HTERT RPE-1 (cell line): ENCODE measurements around the gene SPDEF.

Experiments used
- in situ Hi-C: fragments of 300-500 bp; cut with MboI; formaldehyde crosslinking; loops from 4 replicates; pipeline ENCODE4 v1.14.3; 2020; ENCODE audit warnings: low sequenced_read_pairs

SPDEF gene

DNA sequence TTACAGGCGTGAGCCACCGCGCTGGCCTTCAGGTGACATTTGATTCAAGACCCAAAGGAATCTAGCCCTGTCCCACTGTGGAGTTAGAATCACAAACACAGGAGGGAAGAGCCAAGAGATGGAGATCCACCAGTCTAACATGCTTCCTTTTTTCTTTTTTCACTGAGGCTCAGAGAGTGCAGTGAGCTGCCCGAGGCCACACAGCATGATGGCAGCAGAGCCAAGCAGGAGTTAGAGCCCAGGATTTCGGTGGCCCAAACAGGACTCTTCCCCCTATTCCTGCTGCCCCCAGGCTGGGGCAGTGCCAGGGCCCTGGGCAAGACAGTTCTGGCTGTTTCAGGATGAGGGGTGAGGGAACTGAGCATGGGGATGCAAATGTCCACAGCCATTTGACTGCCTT is 8.1 kb upstream of the SPDEF start:
- in situ Hi-C loops, result no loop called here

DNA sequence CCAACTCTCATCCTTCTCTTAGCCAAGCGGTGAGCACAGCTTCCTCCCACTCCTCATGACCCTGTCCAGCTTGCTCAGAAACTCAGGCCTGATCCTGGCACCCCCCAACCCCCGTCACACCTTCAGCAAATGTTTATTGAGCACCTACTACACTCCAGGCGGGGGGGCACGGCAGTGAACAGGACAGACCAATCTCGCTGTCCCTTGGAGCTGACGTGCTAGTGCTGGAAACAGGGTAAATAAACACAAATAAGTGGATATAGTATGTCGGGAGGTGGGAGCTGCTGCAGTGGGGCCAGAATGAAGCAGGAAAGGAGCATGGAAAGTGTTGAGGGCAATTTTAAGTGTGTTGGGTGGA is 7.4 kb upstream of the SPDEF start:
- in situ Hi-C loops, result no loop called here

DNA sequence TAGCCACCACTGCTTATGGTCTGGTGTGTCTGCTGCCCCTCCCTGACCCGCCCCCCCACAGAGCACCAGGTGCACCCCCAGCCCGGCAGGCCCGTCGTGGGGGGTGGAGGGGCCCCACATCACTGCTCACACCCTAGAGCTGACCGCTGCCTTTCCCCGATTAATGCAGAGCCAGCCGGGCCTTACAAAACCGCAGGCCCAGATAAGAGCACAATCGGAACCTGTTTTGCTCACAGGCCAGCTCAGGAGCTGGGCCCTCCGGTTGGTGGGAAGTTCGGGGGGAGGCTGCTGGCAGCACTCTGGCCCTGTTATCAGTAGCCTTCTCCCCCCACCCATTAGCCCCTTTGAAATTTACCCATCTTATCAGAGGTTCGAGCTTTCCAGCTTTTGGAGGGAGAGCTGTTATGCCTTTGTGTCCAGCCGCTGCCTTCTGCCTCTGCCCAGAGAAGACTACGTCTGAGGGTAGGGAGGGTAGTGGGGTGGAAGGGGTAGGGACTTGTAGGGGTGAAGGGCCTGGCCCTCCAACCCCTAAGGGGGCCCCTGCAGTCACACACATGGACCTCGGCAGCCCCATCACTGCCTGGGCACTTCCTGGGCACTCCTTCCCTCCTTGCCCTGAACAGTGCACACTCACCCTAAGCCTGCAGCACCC is 6.9 kb upstream of the SPDEF start:
- in situ Hi-C loops, result no loop called here

DNA sequence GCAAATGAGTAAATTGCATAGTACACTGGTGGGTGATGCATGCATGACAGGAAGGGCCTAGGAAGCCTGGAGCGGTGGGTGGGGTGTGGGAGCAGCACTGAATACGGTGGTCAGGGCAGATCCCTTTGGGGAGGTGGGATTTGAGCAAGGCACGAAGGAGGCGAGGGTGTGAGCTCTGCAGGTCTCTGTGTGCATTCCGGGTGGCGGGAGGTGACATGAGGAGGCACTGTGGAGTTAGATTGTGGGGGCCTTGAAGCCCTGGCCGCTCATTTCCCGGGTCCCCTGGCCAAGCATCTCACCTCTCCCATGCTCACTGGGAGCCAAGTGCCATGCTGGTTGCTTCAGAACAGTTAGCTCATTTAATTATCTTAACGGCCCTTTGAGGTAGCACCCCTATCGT is 6.2 kb upstream of the SPDEF start:
- in situ Hi-C loops, result no loop called here

DNA sequence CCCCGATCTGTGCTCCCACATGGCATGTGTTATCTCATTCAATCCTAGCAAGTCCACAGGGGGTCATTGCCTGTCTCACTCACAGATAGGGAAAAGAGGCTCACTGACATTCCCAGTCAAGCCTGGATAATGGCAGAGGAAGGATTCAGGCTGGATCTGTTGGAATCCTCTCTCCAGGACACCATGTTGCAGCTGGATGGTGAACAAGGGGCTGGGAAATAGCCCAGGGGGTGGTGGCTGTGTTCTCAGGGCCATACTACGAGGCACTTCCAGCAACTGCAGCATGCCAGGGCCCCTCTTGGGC is 5.0 kb upstream of the SPDEF start:
- in situ Hi-C loops, result no loop called here

DNA sequence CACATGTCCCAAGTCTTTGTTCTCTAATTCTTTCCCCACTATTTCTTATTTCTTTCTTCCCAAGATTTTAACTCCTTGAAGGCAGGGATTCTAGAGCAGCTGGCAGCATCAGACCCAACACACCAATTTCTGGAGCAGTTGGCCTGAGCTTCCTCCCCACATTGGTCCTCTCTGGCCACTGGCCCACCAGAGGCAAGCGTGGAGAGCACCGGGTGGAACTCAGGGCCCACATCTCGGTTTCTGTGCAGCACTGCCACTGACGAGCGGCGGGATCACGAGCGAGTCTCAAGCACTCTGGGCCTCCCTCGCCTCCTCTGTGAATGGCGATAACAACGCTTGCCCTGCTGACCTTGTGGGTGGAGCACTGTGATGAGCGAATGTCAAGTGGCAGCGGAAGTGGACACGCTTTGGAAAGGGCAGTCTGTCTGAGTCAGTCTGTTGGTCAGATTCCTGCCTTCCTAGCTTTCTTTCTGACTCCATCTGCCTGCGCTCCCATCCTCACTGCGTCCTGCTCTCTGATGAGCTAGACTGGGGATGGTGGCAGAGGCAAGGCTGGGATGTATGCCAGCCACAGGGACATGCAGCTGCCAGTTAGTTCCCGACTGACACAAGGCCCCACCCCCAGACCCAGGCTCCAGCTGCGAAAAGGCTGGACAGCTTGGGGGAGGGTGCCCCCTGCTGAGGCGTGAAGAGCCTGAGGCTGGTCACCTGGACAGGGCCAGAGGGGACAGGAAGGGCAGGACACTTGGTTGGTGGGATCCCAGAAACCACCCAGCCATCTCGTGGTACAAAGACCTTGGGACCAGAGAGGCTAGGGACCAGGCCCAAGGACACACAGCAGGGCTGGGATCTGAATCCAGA is 4.5 kb upstream of the SPDEF start:
- in situ Hi-C loops, result no loop called here

DNA sequence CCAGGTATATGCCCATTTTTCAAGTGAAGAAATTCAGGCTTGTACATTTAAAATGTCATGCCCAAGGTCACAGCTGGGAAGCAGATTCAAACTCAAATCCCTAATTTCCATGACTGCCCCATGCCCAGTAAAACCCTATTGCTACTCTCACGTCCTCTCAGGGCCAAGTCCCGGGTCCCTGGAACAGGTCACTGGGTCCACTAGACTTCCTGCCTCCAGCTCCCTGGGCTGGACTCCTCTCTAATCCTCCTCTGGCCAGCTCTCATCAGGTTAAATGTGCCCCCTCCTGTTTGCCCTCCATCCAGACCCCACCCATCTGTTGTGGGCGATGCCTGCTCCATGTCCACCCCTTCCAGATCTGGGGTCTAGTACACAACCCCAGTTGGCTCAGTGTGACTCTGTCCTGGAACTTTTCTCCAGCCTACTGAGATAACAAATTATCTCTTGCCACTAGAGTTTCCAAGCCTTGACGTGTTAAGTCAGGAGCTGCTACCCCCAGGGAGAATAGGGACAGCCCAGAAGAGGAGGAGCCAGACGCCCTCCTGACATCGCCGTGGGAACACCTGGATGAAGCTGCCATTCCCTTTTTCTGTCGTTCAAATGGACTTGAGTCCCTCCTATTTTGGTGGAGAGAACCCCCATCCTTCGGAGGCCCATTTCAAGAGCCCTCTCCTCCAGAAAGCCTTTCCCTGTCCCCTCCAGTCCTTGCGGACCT is 3.7 kb upstream of the SPDEF start:
- in situ Hi-C loops, result no loop called here

DNA sequence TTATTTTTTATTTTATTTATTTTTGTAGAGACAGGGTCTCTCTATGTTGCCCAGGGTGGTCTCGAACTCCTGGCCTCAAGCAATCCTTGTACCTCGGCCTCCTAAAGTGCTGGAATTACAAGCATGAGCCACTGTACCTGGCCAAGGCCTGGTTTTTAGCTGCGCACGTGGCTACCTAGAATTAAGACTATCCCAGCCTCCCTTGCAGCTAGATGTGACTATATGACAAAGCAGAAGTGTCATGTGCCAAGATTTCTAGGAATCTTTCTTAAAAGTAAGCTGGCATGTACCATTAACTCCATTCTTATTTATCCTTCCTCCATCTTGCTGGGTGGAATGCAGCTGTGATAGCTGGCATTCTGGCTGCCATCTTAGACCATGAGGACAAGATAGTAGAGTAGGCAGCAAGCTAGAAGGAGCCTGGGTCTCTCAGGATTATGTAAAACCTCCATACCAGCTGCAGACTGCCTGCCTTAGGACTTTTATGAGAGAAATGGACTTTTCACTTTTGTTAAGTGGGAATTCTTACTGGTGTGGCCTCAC is 2.1 kb upstream of the SPDEF start:
- in situ Hi-C loops, result no loop called here

DNA sequence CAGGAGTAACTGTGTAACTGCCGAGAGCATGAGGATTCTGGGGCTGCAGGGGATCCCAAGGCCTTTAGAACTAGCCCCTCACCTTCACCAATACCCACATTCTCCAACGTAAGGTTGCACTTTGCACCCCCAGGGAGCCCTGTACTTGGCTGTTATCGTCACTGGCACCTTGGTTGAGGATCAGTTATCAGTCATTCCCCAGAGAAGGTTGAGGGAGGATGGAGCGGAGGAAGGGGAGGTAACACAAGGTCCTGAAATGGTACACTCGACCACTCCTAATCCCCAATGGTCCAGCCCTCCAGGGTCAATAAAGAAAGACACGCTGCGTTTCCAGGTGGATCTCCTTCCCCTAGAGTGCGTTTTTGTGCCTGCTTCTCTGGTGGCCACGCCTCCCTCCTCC is 1.1 kb upstream of the SPDEF start:
- in situ Hi-C loops, result no loop called here

DNA sequence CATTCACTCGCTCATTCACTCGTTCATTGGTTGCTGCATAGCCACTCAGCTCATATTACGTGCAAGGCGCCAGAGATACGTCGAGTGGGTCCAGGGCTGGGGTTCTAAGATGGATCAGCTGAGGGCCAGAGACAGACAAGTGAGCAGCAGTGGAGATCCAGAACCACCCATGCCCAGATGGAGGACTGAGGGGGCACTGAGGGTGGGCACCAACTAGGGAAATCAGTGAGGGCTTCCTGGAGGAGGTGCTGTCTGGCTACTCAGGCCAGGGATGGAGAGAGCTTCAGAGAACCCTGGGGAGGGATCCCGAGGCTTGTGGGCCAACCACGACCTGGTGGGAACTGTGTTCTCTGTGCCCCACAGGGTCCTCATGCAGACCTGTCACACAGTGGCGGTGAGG is 364 bp upstream of the SPDEF start:
- in situ Hi-C loops, result no loop called here

DNA sequence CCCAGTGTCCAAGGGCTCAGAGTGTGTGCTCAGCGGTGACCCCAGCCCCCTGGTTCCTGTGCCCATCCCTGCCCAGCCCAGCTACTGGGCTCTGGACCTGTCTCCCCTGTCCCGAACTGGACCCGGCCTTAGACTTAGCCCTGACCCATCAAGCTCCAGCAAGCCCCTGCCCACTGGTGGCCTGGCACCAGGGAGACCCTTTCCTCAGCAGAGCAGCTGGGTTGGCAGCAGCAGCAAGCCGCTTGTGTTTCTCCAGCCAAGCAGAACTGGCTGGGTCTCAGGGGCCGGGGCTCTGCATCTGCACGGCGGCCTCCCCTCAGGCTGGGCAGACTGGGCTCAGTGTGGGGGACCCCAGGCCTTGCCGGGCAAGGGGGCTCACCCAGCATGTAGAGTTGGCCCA is 801 bp downstream of the SPDEF start:
- in situ Hi-C loops, result no loop called here

DNA sequence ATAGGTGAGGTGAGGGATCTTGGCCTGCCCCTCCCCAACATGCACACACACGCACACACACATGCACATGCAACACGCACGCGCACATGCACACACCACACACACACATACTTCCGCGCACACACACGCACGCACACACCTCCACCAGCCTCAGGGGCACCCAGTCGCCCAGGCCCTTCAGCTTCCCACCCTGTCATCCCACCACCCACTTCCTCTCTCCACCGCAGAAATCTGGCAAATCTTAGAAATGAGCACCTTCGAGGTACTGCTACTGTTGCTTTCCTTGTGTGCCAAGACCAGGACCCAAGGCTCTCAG is 1.2 kb downstream of the SPDEF start:
- in situ Hi-C loops, result no loop called here

DNA sequence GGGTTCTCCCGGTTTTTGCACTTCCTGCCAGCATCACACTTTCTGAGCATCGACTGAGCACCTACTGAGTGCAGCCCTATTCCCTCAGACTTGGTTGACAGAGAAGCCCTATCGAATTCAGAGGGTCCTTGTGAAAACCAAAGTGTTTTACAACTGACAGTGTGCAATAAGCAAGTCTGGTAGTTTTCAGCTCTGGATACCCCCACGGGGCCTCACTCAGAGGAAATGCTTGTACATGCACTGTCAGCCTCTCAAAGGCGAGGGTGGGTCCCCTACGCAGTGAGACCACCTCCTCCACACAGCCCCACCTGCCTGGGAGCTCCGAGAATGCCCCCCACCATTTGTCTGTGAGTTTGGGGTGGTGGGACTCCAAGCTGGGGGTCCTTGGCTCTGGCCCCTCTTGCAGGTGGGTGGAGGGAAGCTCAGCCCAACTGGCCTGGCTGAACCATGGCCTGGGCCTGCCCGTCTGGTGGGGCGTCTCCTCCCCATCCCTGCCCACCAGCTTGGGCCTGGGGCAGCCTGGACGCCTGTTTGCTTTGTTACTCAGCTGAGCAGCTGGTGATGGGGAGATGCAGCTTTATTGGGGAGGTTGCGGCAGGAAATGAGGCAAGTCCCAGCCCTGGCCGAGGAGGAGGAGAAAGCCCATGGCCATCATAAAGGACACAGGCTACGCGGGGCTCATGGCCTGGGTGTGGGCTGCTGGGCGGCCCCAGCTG is 1.7 kb downstream of the SPDEF start:
- in situ Hi-C loops, result no loop called here

DNA sequence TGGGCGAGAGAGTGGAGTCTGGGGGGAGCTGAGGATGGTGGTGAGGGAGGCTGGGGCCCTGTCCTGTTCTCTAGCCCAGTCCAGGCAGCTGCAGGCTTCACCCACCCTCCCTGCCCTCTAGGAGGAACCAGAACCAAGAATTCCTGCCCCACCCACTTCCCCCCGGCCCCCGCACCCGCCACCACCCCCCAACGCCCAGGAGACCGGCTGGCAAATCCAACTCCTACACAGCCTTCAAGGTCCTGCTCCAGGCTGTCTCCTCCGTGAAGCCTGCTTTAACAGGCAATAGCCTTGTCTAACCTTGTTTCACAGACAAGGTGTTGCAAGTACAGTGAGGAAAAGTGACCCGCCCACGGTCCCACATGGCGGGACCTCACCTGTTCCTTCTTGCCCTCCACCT is 2.4 kb downstream of the SPDEF start:
- in situ Hi-C loops, result no loop called here

DNA sequence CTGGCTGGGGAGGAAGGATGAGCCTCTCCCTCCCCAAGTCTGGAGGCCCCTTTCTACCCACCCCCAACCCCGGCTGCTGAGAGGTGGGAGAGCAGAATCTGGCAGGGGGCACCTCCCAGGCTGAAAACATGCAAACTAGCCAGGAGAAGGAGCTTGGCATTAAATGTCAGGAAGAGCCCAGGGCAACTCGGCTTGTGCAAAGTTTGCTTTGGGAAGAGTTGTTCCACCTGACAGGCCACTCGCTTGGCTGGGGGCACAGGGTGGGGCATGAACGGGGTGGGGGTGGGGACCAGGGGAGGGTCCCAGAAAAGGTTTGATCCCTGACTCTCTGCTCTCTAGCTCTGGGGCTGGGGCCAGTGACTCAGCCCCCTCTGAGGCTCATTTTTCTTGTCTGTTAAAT is 3.0 kb downstream of the SPDEF start:
- in situ Hi-C loops, result no loop called here

DNA sequence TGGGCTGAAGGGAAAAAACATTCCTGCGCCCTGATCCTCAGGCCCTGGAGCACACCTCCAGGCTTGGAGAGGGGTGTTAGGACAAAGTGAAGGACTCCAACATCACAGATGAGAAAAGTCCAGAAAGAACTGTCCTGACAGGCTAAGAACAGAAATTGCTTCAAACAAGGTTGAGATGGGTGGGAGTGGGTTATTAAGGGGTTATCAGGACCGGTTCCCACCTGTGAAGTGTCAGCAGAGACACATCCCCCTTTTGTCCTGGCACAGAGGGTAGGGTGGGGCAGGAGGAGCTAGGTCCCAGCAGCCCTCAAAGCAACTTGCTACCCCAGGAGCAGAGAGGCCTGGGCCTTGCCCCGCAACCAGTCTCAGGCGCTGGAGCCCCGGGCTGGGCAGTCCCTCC is 3.5 kb downstream of the SPDEF start:
- in situ Hi-C loops, result no loop called here

DNA sequence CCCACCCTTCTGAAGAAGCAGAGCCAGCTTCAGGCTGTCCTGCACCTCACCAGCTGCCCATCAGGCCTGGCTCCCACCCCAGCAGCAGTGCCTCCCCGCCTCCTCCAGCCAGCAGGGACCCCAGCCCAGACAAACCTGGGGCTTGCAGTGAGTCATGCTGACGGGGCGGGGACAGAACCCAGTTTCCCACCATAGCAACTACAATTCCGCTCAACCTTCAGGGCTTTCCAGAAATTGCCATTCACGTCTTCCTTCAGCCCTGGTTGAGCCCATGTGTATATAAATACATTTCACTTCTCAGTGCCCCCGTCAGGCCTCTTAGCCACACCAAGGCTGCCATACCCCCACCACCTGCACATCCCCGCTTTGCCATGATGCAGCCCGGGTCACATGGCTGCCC is 4.4 kb downstream of the SPDEF start:
- in situ Hi-C loops, result no loop called here

DNA sequence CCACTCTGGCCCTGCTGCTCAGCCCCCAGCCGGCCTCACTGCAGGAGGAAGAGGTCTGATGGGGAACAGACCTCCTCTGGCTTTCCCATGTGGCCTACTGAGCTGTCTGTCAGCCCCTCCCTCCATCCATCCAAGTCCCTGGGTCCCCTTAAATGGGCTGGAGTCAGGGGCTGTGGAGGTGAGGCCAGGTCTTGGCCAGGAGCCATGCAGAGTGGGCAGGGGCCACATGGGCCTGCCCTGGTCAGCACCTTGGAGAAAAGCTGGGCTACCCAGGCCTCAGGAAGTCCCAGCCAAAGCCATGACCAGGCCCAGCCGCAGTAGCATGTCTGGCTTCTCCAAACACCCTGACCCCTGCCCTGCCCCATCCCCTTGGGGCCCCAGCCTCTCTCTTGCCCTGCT is 6.3 kb downstream of the SPDEF start:
- in situ Hi-C loops, result no loop called here

DNA sequence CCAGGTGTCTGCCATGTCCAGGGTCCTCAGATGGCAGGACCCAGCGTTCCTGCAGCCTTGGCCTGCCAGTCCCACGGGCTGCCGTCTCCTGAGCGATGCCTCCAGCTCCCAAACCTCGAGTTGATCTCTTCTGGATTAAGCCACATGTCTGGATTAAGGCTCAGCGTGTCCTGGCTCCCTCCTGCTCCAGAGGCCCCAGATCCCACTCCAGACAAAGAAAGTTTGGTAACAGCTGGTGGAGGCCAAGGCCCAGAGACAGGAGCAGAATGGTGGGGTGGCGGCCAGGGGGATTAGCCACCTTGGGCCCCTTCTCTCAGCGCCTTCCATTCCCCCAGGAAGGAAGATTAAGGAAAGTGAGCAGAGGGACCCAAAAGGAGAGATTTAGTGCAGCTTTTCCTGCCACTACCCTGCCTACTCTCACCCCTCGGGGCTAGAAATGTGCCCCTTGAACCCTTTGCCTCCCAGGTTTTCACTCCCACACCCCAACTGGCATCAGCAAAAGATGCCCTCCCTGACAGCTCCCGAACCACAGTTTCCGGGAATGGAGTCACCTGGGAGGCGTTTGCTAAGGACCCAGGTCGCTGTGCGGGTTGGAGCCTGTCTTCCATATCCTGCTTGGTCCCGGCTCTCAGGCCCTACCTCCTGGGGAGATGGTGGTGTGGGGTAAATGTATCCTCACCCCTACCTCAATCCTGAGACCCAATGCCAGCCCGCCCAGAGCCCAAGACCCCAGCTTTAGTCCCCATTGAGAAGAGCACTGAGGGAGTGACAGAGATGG is 6.9 kb downstream of the SPDEF start:
- in situ Hi-C loops, result no loop called here

DNA sequence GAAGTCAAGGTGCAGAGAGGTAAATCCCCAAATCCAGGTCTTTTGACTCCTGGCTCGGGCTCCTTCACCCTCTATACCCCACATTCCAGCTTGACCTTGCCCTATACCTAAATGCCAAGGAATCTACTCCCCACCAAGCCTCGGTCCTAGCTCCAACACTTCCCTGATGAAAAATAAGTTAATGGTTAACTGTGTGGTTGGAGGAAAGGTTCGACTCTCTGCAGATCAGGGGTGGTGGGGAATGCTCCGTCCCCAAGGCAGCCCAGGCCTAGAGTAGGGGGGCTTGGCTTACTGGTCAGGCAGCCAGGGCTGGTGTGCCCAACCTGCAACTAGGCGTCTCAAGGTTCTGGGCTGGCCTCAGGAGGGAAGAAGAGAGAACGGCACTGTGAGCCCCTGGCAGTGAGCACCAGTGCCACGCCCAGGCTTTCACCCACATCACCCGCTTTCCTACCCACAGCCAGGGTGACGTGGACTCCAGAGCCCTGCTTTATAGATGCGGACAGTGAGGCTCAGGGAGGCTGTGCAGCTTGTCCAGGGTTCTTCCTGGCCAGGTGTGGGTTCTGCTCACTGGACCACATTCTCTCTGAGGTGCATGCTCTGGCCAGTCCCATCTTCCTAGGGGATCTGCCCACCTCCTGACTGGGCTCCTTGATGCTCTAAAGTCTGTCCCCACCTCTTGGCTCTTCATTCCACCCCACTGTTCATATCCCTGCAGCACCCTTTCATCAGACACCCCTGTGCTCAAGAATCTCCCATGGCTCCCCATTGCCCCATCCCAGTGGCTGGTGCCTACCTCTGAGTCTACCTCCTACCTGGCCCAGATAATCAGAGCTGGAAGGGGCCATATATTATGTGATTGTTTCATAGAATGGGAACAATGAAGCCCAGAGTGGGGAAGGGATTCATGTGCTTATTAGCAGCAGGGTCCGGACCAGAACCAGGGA is 8.2 kb downstream of the SPDEF start:
- in situ Hi-C loops, result no loop called here
